OCI-LY1 (cell line): Measurements from ENCODE around the gene OR5M3.

Experiments used
- H2AFZ ChIP-seq: fragments of 200-600 bp; sonication (generic), shearing (Covaris generic); 2 replicates; pipeline ENCODE4 v1.6.0; 2014; ENCODE audit warnings: antibody characterized with exemption, mild to moderate bottlenecking, low read length
- H3F3A ChIP-seq: fragments of 200-600 bp; sonication (generic), shearing (Covaris generic); 2 replicates; pipeline ENCODE4 v1.6.0; 2014; ENCODE audit warnings: mild to moderate bottlenecking, antibody characterized with exemption, low read length, moderate library complexity; ENCODE audit not compliant: insufficient read depth
- H3K27ac ChIP-seq: fragments of 200-600 bp; sonication (generic); 2 replicates; pipeline ENCODE4 v1.5.1; 2014; ENCODE audit warnings: low read length, mixed run types, mild to moderate bottlenecking, low read depth; ENCODE audit not compliant: poor library complexity, severe bottlenecking
- H3K27me3 ChIP-seq: fragments of 200-600 bp; sonication (generic); 2 replicates; pipeline ENCODE4 v1.6.0; 2014; ENCODE audit warnings: antibody characterized with exemption, mild to moderate bottlenecking, low read length, moderate library complexity; ENCODE audit not compliant: insufficient read depth
- H3K36me3 ChIP-seq: fragments of 200-600 bp; sonication (generic); 2 replicates; pipeline ENCODE4 v1.6.1; 2014; ENCODE audit warnings: mild to moderate bottlenecking, antibody characterized with exemption, low read length, moderate library complexity, mixed read lengths; ENCODE audit not compliant: insufficient read depth
- H3K4me1 ChIP-seq: fragments of 200-600 bp; sonication (generic); 2 replicates; pipeline ENCODE4 v1.5.1; 2014; ENCODE audit warnings: mild to moderate bottlenecking, low read length, moderate library complexity; ENCODE audit not compliant: insufficient read depth, severe bottlenecking
- H3K4me2 ChIP-seq: fragments of 200-600 bp; sonication (generic), shearing (Covaris generic); 2 replicates; pipeline ENCODE4 v1.6.1; 2014; ENCODE audit warnings: low read length
- H3K4me3 ChIP-seq: fragments of 200-600 bp; sonication (generic); 2 replicates; pipeline ENCODE4 v1.5.1; 2014; ENCODE audit warnings: low read length, low read depth, mild to moderate bottlenecking, mixed read lengths; ENCODE audit not compliant: poor library complexity, severe bottlenecking
- H3K79me2 ChIP-seq: fragments of 200-600 bp; shearing (Covaris generic); 2 replicates; pipeline ENCODE4 v1.6.1; 2016; ENCODE audit warnings: mixed run types, low read length, mixed read lengths; ENCODE audit not compliant: insufficient read depth
- H3K9ac ChIP-seq: fragments of 200-600 bp; sonication (generic), shearing (Covaris generic); 2 replicates; pipeline ENCODE4 v1.6.1; 2014; ENCODE audit warnings: mild to moderate bottlenecking, low read length, mixed read lengths
- H3K9me2 ChIP-seq: fragments of 200-600 bp; sonication (generic), shearing (Covaris generic); 2 replicates; pipeline ENCODE4 v1.6.1; 2014; ENCODE audit warnings: low read depth, mild to moderate bottlenecking, low read length, mixed read lengths
- H3K9me3 ChIP-seq: fragments of 200-600 bp; shearing (Covaris generic); 2 replicates; pipeline ENCODE4 v1.6.1; 2014; ENCODE audit warnings: low read length, mixed read lengths
- H4K20me1 ChIP-seq: fragments of 200-600 bp; sonication (generic), shearing (Covaris generic); 2 replicates; pipeline ENCODE4 v1.6.0; 2016; ENCODE audit warnings: mild to moderate bottlenecking, low read length; ENCODE audit not compliant: insufficient read depth
- CTCF ChIP-seq: fragments of 200-600 bp; sonication (generic), shearing (Covaris generic); IDR thresholded peaks from 2 replicates; pipeline ENCODE4 v1.5.1; 2017; ENCODE audit warnings: mild to moderate bottlenecking, antibody characterized with exemption, low read length, moderate library complexity, mixed read lengths
- EZH2 ChIP-seq: fragments of 200-600 bp; sonication (generic), shearing (Covaris generic); IDR thresholded peaks from 2 replicates; pipeline ENCODE4 v1.8.0; 2017; ENCODE audit warnings: borderline replicate concordance, mixed run types, mild to moderate bottlenecking, antibody characterized with exemption, low read length, moderate library complexity, mixed read lengths

Gene OR5M3

DNA sequence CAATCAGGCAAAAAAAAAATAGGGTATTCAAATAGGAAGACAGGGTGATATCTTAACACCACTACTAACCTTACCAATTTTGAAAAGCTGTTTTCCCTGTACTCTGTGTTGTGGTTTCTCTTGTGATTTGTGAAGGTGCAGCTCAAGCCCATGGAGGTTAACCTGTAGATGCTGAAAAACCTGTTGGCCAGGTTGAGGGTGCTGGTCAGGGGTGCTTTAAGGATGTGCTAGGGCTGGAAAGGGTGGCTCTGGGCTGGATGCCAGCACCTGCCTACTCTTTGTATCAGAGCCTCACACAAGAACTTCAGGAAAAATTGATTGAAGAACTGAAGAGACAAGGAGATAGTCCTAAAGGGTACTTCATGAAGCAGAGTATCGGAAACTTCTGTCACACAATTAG lies 36.3 kb upstream of the OR5M3 start:
- Histone ChIP-seq H4K20me1 (no peaks in the 10 kb centered on the region), H3K4me1 (no peaks in the 10 kb centered on the region), H3K27me3 (no peaks in the 10 kb centered on the region), H2AFZ (no peak overlapping the region), H3K9ac (no peak overlapping the region), H3K9me3 (no peaks in the 10 kb centered on the region), H3K36me3 (no peaks in the 10 kb centered on the region), H3K27ac (no peak overlapping the region), H3K4me3 (no peak overlapping the region), H3F3A (no peaks in the 10 kb centered on the region), H3K79me2 (no peaks in the 10 kb centered on the region), H3K9me2 (no peaks in the 10 kb centered on the region), H3K4me2 (no peak overlapping the region)
- TF ChIP-seq EZH2, result no peak
- TF ChIP-seq CTCF, result no peak

DNA sequence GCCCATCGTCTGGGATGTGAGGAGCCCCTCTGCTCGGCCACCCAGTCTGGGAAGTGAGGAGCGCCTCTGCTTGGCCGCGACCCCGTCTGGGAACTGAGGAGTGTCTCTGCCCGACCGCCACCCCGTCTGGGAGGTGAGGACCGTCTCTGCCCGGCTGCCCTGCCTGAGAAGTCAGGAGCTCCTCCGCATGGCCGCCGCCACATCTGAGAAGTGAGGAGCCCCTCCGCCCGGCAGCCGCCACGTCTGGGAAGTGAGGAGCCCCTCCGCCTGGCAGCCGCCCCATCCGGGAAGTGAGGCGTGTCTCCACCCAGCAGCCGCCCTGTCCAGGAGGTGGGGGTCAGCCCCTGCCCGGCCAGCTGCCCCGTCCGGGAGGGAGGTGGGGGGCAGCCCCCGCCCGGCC lies 23.9 kb upstream of the OR5M3 start:
- Histone ChIP-seq H2AFZ (no peak overlapping the region), H3K4me1 (no peaks in the 10 kb centered on the region), H3K9ac (no peak overlapping the region), H3K9me3 (no peaks in the 10 kb centered on the region), H3K79me2 (no peaks in the 10 kb centered on the region), H3F3A (no peaks in the 10 kb centered on the region), H3K36me3 (no peaks in the 10 kb centered on the region), H3K27ac (no peak overlapping the region), H3K9me2 (no peaks in the 10 kb centered on the region), H3K4me3 (no peak overlapping the region), H3K4me2 (no peak overlapping the region), H4K20me1 (no peaks in the 10 kb centered on the region), H3K27me3 (no peaks in the 10 kb centered on the region)
- TF ChIP-seq EZH2 (no peak), CTCF (no peak)

DNA sequence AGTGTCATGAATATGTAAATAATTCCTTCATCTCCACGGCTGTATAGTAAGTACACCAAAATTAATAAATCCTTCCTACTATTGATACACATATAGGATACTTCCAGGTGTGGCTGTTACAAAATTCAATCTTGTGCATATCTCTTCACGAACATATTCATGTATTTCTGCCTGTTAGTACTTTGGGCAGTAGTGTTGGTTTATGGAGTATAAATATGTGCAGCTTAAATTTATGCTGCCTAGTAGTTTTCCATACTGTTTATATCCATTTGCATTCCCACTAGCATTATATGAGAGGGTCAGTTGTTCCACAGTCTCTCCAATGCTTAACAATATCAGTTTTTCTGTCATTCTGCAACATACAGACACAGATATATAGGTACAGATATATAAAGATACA lies 22.0 kb upstream of the OR5M3 start:
- H3K4me2 ChIP-seq, result no peak overlapping the region
- H3K36me3 ChIP-seq, result no peaks in the 10 kb centered on the region
- no peaks in the 10 kb centered on the region for H3K4me1 ChIP-seq
- H2AFZ ChIP-seq, result no peak overlapping the region
- no peaks in the 10 kb centered on the region for H4K20me1 ChIP-seq
- H3K27me3 ChIP-seq, result no peaks in the 10 kb centered on the region
- no peaks in the 10 kb centered on the region for H3F3A ChIP-seq
- no peaks in the 10 kb centered on the region for H3K79me2 ChIP-seq
- H3K9ac ChIP-seq, result no peak overlapping the region
- no peak overlapping the region for H3K27ac ChIP-seq
- no peak overlapping the region for H3K4me3 ChIP-seq
- H3K9me2 ChIP-seq, result no peaks in the 10 kb centered on the region
- TF ChIP-seq CTCF (no peak), EZH2 (no peak)
- H3K9me3 ChIP-seq, result no peaks in the 10 kb centered on the region
